Measurements from ENCODE around the gene SLC35F4. TPM values are rescaled to one million over a fixed set of nuclear protein-coding genes. Genes with fewer than 3 reads are reported as not detected.
"Not testable (repeated sequence)": the region's sequence is repeated elsewhere in the genome, so short reads cannot be mapped to it uniquely, and the experiment has no call there.

Gene SLC35F4
- total RNA-seq, 4 donors from 2014 or later = not detected

DNA sequence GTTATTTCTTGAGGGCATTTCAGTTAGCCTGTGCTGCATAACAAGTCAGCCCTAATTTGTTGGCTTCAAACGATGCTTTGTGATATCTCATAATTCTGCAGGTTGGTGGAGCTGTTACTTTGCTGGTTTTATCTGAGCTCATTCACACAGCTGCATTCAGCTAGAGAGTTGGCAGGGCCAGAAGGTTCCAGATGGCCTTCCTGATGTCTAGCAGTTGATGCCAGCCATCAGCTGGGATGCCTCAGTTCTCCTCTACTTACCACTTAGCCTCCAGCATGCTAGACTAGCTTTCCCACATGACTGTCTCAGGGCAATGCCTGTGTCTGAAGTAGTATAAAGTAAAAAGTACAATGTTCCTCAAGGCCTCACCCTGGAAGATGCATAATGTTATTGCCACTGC is 130.6 kb downstream of the SLC35F4 start:
- intact Hi-C loops (cut with DNase I; ENCODE audit: low total_unique reads) (no loop called here), in situ Hi-C loops (cut with MboI; ENCODE audit: low sequenced_read_pairs in 4 of 4) (no loop called here)
- ATAC-seq = no peak
- Histone ChIP-seq H3K36me3 (no peaks in the 10 kb centered on the region), H3K4me1 (no peaks in the 10 kb centered on the region), H3K9me3 (no peaks in the 10 kb centered on the region), H3K27me3 (no peaks in the 10 kb centered on the region), H3K4me3 (no peak overlapping the region), H3K27ac (no peak overlapping the region)
- TF ChIP-seq, protein P1, sequence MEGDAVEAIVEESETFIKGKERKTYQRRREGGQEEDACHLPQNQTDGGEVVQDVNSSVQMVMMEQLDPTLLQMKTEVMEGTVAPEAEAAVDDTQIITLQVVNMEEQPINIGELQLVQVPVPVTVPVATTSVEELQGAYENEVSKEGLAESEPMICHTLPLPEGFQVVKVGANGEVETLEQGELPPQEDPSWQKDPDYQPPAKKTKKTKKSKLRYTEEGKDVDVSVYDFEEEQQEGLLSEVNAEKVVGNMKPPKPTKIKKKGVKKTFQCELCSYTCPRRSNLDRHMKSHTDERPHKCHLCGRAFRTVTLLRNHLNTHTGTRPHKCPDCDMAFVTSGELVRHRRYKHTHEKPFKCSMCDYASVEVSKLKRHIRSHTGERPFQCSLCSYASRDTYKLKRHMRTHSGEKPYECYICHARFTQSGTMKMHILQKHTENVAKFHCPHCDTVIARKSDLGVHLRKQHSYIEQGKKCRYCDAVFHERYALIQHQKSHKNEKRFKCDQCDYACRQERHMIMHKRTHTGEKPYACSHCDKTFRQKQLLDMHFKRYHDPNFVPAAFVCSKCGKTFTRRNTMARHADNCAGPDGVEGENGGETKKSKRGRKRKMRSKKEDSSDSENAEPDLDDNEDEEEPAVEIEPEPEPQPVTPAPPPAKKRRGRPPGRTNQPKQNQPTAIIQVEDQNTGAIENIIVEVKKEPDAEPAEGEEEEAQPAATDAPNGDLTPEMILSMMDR (IDR thresholded peaks at IDR 0.05 in 4 of 5, conservative IDR thresholded peaks at IDR 0.05 in 1 of 5) = no peak
- no peak for TF ChIP-seq POLR2A (IDR thresholded peaks at IDR 0.05)
- DNase-seq = no peak

DNA sequence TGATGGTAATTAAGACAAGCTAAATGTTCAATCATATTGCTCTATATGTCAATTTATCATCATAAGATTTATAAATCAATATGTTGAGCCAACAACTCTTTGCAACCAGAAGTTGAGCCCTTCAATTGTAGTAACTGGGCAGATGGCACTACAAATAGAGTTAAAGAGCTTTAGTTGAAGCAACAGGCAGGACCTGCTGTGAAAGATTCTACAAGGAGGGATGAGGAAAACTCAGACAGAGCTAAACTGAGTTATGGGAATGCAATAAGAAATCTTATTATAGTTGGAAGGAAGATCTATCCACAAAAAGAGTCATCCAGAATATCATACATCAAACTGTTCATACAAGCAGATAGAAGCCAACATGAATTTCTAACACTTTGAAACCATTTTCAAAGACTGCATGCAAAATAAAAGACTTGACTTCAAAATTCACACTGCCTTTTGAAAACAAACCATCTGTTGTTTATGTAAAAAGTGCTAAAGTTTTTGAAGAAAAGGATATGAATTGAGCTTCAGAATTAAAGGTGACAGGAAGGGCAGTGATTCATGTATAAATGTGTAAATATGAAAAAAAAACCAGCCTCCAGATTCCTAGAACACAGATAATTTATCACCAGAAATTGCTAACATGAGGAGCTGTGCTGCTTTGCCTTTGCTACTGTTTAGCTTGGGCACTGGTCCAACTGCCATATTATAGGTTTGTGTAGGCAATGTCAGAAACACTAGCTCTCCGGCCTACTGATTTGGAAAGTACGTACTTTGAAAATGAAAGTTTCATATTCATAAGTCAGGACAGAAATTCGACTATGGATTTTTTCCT is 133.2 kb downstream of the SLC35F4 start:
- intact Hi-C loops (cut with DNase I; ENCODE audit: low total_unique reads) = no loop called here
- Histone ChIP-seq H3K27me3 (no peaks in the 10 kb centered on the region), H3K36me3 (no peaks in the 10 kb centered on the region), H3K9me3 (no peaks in the 10 kb centered on the region), H3K4me3 (no peak overlapping the region), H3K4me1 (no peaks in the 10 kb centered on the region), H3K27ac (no peak overlapping the region)
- in situ Hi-C loops (cut with MboI; ENCODE audit: low sequenced_read_pairs in 4 of 4) = no loop called here
- DNase-seq (no peak), ATAC-seq (no peak)
- no peak for TF ChIP-seq POLR2A (IDR thresholded peaks at IDR 0.05)
- TF ChIP-seq, protein P1 (IDR thresholded peaks at IDR 0.05 in 4 of 5, conservative IDR thresholded peaks at IDR 0.05 in 1 of 5) = no peak

DNA sequence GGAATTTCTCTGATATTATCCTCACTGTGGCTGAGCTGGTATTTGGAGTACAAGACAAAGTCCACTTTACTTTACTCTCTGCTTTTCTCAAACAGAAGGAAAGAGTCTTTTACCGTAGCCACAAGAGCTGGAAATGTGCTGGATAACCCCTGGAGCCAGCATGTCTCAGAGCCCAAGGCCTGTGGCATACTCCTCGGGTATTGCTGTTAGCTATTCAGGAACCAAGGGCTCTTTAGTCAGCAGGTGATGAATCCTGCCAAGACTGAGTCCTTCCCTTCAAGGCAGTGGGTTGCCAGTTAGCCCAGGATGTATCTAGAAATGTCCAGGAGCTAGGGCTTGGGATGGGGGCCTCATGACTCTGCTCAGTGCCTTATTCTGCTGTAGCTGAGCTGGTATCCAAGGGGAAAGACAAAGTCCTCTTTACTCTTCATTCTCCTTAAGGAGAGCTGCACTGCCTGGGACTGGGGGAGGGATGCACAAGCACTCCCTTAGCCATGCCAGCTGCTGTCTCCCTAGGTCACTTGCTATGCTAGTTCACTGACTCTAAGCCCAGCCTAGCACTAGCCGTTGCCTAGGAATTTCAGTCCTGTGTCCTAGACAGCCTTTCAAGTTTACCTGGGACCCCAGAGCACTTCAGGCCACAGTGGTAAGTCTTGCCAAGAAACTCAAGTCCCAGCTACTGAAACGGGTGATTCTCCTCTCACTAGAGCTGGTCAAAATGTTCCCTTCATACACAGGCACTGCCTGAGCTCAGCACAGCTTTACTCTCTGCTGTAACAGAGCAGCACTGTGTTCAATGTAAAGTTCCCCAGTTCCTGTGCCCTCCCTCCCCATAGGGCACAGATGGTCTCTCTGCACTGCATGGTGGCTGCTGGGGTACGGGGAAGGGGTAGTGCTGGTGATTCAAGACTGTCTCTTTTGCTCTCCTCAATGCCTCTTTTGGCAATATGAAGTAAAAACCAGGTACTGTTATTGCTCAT is 136.4 kb downstream of the SLC35F4 start:
- DNase-seq = no peak
- H3K4me3 ChIP-seq = no peak overlapping the region
- H3K27ac ChIP-seq = no peak overlapping the region
- in situ Hi-C loops (cut with MboI; ENCODE audit: low sequenced_read_pairs in 4 of 4) (no loop called here), intact Hi-C loops (cut with DNase I; ENCODE audit: low total_unique reads) (no loop called here)
- ATAC-seq = no peak
- TF ChIP-seq, protein P1 (IDR thresholded peaks at IDR 0.05 in 4 of 5, conservative IDR thresholded peaks at IDR 0.05 in 1 of 5) = no peak
- TF ChIP-seq POLR2A (IDR thresholded peaks at IDR 0.05) = no peak
- H3K9me3 ChIP-seq = no peaks in the 10 kb centered on the region
- H3K27me3 ChIP-seq = no peaks in the 10 kb centered on the region
- no peaks in the 10 kb centered on the region for H3K36me3 ChIP-seq
- H3K4me1 ChIP-seq = no peaks in the 10 kb centered on the region

DNA sequence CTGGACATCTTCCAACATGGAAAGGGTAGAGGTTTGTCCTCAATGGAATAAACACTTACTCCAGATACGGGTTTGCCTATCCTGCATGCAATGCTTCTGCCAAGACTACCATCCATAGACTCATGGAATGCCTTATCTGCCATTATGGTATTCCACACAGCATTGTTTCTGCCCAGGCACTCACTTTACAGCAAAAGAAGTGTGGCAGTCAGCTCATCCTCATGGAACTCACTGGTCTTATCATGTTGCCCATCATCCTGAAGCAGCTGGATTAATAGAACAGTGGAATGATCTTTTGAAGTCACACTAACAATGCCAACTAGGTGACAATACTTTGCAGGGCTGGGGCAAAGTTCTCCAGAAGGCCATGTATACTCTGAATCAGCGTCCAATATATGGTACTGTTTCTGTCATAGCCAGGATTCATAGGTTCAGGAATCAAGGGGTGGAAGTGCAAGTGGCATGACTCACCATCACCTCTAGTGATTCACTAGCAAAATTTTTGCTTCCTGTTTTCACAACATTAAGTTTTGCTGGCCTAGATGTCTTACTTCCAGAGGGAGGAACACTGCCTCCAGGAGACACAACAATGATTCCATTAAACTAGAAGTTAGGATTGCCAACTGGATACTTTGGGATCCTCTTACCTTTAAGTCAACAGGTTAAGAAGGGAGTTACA is 140.4 kb downstream of the SLC35F4 start:
- DNase-seq (no peak), ATAC-seq (no peak)
- in situ Hi-C loops (cut with MboI; ENCODE audit: low sequenced_read_pairs in 4 of 4) (no loop called here), intact Hi-C loops (cut with DNase I; ENCODE audit: low total_unique reads) (no loop called here)
- H3K36me3 ChIP-seq = no peaks in the 10 kb centered on the region
- no peak overlapping the region for H3K27ac ChIP-seq
- no peak overlapping the region for H3K4me3 ChIP-seq
- no peaks in the 10 kb centered on the region for H3K9me3 ChIP-seq
- no peaks in the 10 kb centered on the region for H3K4me1 ChIP-seq
- no peaks in the 10 kb centered on the region for H3K27me3 ChIP-seq
- TF ChIP-seq, protein P1 (IDR thresholded peaks at IDR 0.05 in 4 of 5, conservative IDR thresholded peaks at IDR 0.05 in 1 of 5) = no peak
- TF ChIP-seq POLR2A (IDR thresholded peaks at IDR 0.05) = no peak

DNA sequence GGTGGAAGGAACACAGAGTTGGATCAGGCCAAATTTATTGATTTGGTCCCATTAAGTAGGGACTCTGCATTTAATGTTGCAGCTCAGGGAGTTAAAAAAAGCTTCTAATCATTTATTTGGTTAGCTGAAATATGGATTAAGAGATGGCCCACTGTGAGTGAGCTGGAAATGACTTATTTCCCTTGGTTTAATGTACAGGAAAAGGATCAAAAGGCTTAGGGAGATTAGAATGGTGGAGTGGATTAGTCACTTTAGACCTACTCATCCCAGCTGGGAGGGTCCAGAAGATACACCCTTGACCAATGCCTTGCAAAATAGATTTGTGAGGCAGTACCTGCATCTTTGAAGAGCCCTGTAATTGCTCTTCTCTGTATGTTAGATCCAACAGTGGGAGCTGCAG is 143.8 kb downstream of the SLC35F4 start:
- H3K4me1 ChIP-seq; H3K27me3 ChIP-seq; ATAC-seq; H3K27ac ChIP-seq; in situ Hi-C loops (cut with MboI; ENCODE audit: low sequenced_read_pairs in 4 of 4); DNase-seq; intact Hi-C loops (cut with DNase I; ENCODE audit: low total_unique reads); H3K36me3 ChIP-seq; H3K9me3 ChIP-seq; H3K4me3 ChIP-seq: not testable (repeated sequence)
